Frontal cortex (tissue), 4 donors: ENCODE data around the gene DSN1. TPM values are rescaled to one million over a fixed set of nuclear protein-coding genes. Genes with fewer than 3 reads are reported as not detected.
"Not testable (repeated sequence)": the region's sequence is repeated elsewhere in the genome, so short reads cannot be mapped to it uniquely, and the experiment has no call there.

Source experiments
- DNase-seq, 2 donors: peaks; one replicate each; pipeline ENCODE4 v3.0.0; 2012; ENCODE audit warnings: low spot score in 2 of 2
- FAIRE-seq: peaks from 2 replicates; lab custom pipeline; 2012; peaks lifted over from hg19 to GRCh38; lab: Jason Lieb, UNC
- total RNA-seq: library from RNA; depleted of rRNA; stranded (reverse); fragments of >200 nt; gene quantifications from one replicate; pipeline ENCODE4 v1.2.3, GENCODE V29; 2014
- donor health status: control.
- donor health status: control.
- donor health status: control.

The DSN1 gene
- total RNA-seq = 5.3 TPM

GRCh38 chr20:36773597-36774390 lies at the start of gene DSN1:
Gene DSN1 (minus strand): TSS chr20:36773763. CDS start chr20:36771458, 2,305 bp downstream.
- FAIRE-seq (no peak), DNase-seq (peak; percentile 84 to 96)

GRCh38 chr20:36823121-36823520 lies 49.6 kb upstream of the DSN1 start:
- DNase-seq (no peak), FAIRE-seq (no peak)

GRCh38 chr20:36821964-36822437 lies 48.4 kb upstream of the DSN1 start:
- DNase-seq (no peak), FAIRE-seq (no peak)

GRCh38 chr20:36820928-36821327 lies 47.4 kb upstream of the DSN1 start:
- FAIRE-seq (no peak), DNase-seq (no peak)

GRCh38 chr20:36820073-36820472 lies 46.5 kb upstream of the DSN1 start:
- no peak for FAIRE-seq
- no peak for DNase-seq

- DNase-seq (no peak), FAIRE-seq (no peak)
Observed at GRCh38 chr20:36819659-36820058, 46.1 kb upstream of the DSN1 start.

GRCh38 chr20:36818861-36819260 lies 45.3 kb upstream of the DSN1 start:
- no peak for FAIRE-seq
- no peak for DNase-seq

GRCh38 chr20:36818185-36818584 lies 44.6 kb upstream of the DSN1 start:
- DNase-seq (no peak), FAIRE-seq (no peak)

- FAIRE-seq = no peak
Observed at GRCh38 chr20:36817496-36817895, 43.9 kb upstream of the DSN1 start.

GRCh38 chr20:36815454-36816091 lies 42.0 kb upstream of the DSN1 start:
- FAIRE-seq = no peak
- DNase-seq = no peak

More at GRCh38 chr20:36817496-36817895, 43.9 kb upstream of the DSN1 start:
- no peak for DNase-seq

- FAIRE-seq (no peak), DNase-seq (no peak)
Observed at GRCh38 chr20:36812594-36813463, 39.3 kb upstream of the DSN1 start.

GRCh38 chr20:36808317-36809257 lies 35.0 kb upstream of the DSN1 start:
- DNase-seq (no peak), FAIRE-seq (no peak)

- DNase-seq (no peak), FAIRE-seq (no peak)
Observed at GRCh38 chr20:36806049-36806448, 32.5 kb upstream of the DSN1 start.

- DNase-seq = no peak
- no peak for FAIRE-seq
Observed at GRCh38 chr20:36805396-36805795, 31.8 kb upstream of the DSN1 start.

- FAIRE-seq = no peak
- DNase-seq = no peak
Observed at GRCh38 chr20:36804425-36804824, 30.9 kb upstream of the DSN1 start.

GRCh38 chr20:36802326-36803222 lies 29.0 kb upstream of the DSN1 start:
- DNase-seq (no peak), FAIRE-seq (no peak)

GRCh38 chr20:36800410-36800809 lies 26.8 kb upstream of the DSN1 start:
- DNase-seq = no peak
- FAIRE-seq = no peak

- not testable (repeated sequence) for DNase-seq, FAIRE-seq
Observed at GRCh38 chr20:36799313-36799712, 25.8 kb upstream of the DSN1 start.
